NCI-H510A (cell line): Measurements from ENCODE around the gene MIPEP.

Experiments used
- DNase-seq: peaks from one replicate; lab custom pipeline; 2025; lab: John Stamatoyannopoulos, UW

Gene MIPEP

GRCh38 chr13:23680845-23681669, 208.1 kb downstream of the MIPEP start:
- DNase-seq: no peak
